ENCODE data around the gene ADAM17.
A peak's percentile ranks its signal among the peaks of the same experiment; 100 is the strongest.
"Not testable (repeated sequence)": the region's sequence is repeated elsewhere in the genome, so short reads cannot be mapped to it uniquely, and the experiment has no call there.

ADAM17 gene

GRCh38 chr2:9570182-9571060 lies 14.8 kb upstream of the ADAM17 start:
- no peak overlapping the region for H3K27ac ChIP-seq
- DNase-seq (ENCODE audit: low read depth, low spot score) = no peak

- H3K27ac ChIP-seq = peak overlapping the region; percentile 84
- DNase-seq (ENCODE audit: low read depth, low spot score) = peak; percentile 74
Measured at GRCh38 chr2:9565436-9566153, 10.0 kb upstream of the ADAM17 start.

GRCh38 chr2:9560628-9561027 lies 5.0 kb upstream of the ADAM17 start:
- no peak for DNase-seq (ENCODE audit: low read depth, low spot score)
- H3K27ac ChIP-seq = peak overlapping the region; percentile 1

- peak; percentile 93 for DNase-seq (ENCODE audit: low read depth, low spot score)
- peak overlapping the region; percentile 96 for H3K27ac ChIP-seq
Measured at GRCh38 chr2:9558948-9559381, 3.3 kb upstream of the ADAM17 start.

GRCh38 chr2:9556121-9556743 lies 602 bp upstream of the ADAM17 start:
- H3K27ac ChIP-seq = peak overlapping the region; percentile 96
- no peak for DNase-seq (ENCODE audit: low read depth, low spot score)

- no peak for DNase-seq (ENCODE audit: low read depth, low spot score)
- H3K27ac ChIP-seq = peak overlapping the region; percentile 96
Measured at GRCh38 chr2:9554921-9555296, 721 bp downstream of the ADAM17 start.

- DNase-seq (ENCODE audit: low read depth, low spot score) = no peak
- peak overlapping the region; percentile 96 for H3K27ac ChIP-seq
Measured at GRCh38 chr2:9552219-9553178, 3.1 kb downstream of the ADAM17 start.

- not testable (repeated sequence) for DNase-seq (ENCODE audit: low read depth, low spot score)
- peak overlapping the region; percentile 20 for H3K27ac ChIP-seq
Measured at GRCh38 chr2:9550859-9551391, 4.7 kb downstream of the ADAM17 start.

GRCh38 chr2:9549420-9549819 lies 6.2 kb downstream of the ADAM17 start:
- no peak for DNase-seq (ENCODE audit: low read depth, low spot score)
- peak overlapping the region; percentile 52 for H3K27ac ChIP-seq

GRCh38 chr2:9548506-9548905 lies 7.1 kb downstream of the ADAM17 start:
- peak overlapping the region; percentile 52 for H3K27ac ChIP-seq
- DNase-seq (ENCODE audit: low read depth, low spot score) = no peak

- no peak for DNase-seq (ENCODE audit: low read depth, low spot score)
Measured at GRCh38 chr2:9547262-9547991, 8.2 kb downstream of the ADAM17 start.

GRCh38 chr2:9545502-9545901 lies 10.1 kb downstream of the ADAM17 start:
- H3K27ac ChIP-seq = peak overlapping the region; percentile 10
- DNase-seq (ENCODE audit: low read depth, low spot score) = no peak

More at GRCh38 chr2:9547262-9547991, 8.2 kb downstream of the ADAM17 start:
- H3K27ac ChIP-seq = no peak overlapping the region

GRCh38 chr2:9543557-9543956 lies 12.1 kb downstream of the ADAM17 start:
- no peak for DNase-seq (ENCODE audit: low read depth, low spot score)

GRCh38 chr2:9539531-9539930 lies 16.1 kb downstream of the ADAM17 start:
- no peak for DNase-seq (ENCODE audit: low read depth, low spot score)

More at GRCh38 chr2:9543557-9543956, 12.1 kb downstream of the ADAM17 start:
- no peak overlapping the region for H3K27ac ChIP-seq

GRCh38 chr2:9538000-9538507 lies 17.6 kb downstream of the ADAM17 start:
- no peak for DNase-seq (ENCODE audit: low read depth, low spot score)
- no peak overlapping the region for H3K27ac ChIP-seq

More at GRCh38 chr2:9539531-9539930, 16.1 kb downstream of the ADAM17 start:
- H3K27ac ChIP-seq = no peak overlapping the region

GRCh38 chr2:9536504-9536903 lies 19.1 kb downstream of the ADAM17 start:
- no peak for DNase-seq (ENCODE audit: low read depth, low spot score)
- no peak overlapping the region for H3K27ac ChIP-seq

GRCh38 chr2:9535177-9535576 lies 20.5 kb downstream of the ADAM17 start:
- no peak for DNase-seq (ENCODE audit: low read depth, low spot score)
- H3K27ac ChIP-seq = no peak overlapping the region

- H3K27ac ChIP-seq = no peak overlapping the region
Measured at GRCh38 chr2:9533663-9534062, 22.0 kb downstream of the ADAM17 start.

GRCh38 chr2:9532421-9532820 lies 23.2 kb downstream of the ADAM17 start:
- DNase-seq (ENCODE audit: low read depth, low spot score) = no peak

More at GRCh38 chr2:9533663-9534062, 22.0 kb downstream of the ADAM17 start:
- DNase-seq (ENCODE audit: low read depth, low spot score) = no peak

More at GRCh38 chr2:9532421-9532820, 23.2 kb downstream of the ADAM17 start:
- no peak overlapping the region for H3K27ac ChIP-seq
